Left lobe of liver (tissue), 2 donors: ENCODE results near the gene COL4A2. TPM values are rescaled to one million over a fixed set of nuclear protein-coding genes. Genes with fewer than 3 reads are reported as not detected.

ENCODE experiments used
- ATAC-seq: fragments of 200-7000 bp; cut with Tn5 transposase; one replicate; pipeline ENCODE4 v1.9.1; 2020; ENCODE audit warnings: mild to moderate bottlenecking, moderate library complexity
- DNase-seq: peaks from one replicate; pipeline ENCODE4 v3.0.0-alpha.2; 2020; ENCODE audit warnings: low spot score
- total RNA-seq: library from RNA; stranded (reverse); gene quantifications from one replicate; pipeline ENCODE4 v1.2.1, GENCODE V29; 2021
- donor health status: DM: no; HTN: no; CAD: no; lungs with moderate emphysema.
- donor health status: DM: no; HTN: yes; CAD: no.

The COL4A2 gene
- total RNA-seq, 1 donor from 2014 or later: 12.4 TPM

DNA sequence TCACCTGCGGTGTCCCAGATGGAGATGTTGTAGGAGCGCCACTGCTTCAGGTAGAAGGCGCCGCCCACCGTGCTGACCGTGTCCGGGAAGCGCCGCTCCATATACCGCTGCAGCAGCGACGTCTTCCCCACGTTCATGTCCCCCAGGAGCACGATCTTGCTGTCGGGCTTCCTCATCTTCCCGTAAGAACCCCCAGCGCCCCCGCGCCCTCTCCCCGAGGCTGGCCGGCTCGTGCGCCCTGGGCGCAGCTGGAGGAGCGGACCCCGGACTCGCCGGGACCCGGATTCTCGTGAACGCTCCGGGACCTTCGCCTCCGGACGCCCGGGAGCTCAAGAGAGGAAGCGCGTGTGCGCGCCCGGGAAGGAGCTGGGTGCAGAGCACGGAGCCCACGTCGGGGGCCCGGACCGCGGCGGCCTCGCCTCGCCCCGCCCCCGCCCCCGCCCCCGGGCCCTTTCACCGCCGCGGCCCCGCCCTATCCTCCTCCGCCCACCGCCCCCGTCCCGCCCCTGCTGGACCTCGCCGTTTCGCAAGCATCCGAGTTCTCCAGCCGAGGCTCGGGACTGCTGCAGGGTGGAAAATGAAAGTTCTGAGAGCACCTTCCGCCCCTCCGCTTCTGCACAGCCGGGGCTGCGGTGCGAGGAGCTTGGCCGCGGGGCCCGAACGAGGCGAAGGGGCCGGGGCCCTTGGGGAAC, 254.4 kb downstream of the COL4A2 start, which contains the start of gene RAB20:
Gene RAB20, minus strand, starts transcription at position 379 of the 692 bp plus-strand sequence. Its CDS starts 203 bp downstream, at position 176.
- ATAC-seq: peak; percentile 82
- DNase-seq: peak; percentile 95

DNA sequence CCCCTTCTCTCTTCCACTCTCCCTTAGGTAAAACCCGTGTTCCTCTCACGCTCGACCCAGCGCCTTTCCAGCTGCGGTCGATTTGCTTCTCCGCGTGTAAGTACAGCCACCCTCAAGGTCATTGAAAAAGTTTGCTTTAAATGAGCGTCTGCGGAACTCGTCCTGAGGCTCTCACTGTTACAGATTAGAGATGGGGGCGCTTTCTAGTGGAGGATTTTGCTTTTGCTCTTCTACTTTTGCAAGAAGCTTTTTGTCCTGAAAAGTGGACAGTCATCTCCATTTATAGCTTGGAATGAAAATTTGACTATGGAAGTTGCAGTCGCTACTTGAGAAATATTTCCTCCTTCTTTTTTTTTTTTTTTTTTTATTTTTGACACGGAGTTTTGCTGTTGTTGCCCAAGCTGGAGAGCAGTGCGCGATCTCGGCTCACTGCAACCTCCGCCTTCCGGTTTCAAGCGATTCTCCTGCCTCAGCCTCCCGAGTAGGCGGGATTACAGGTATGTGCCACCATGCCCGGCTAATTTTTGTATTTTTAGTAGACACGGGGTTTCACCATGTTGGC, 255.0 kb downstream of the COL4A2 start:
- no peak for ATAC-seq

More for the DNA sequence above, 255.0 kb downstream of the COL4A2 start:
- DNase-seq: no peak

Other genes with a start within 250 kb of the COL4A2 start
- 9.1 TPM for gene COL4A1, start 127 bp upstream of the COL4A2 start, total RNA-seq